Natural killer cell (primary cell): ENCODE measurements around the gene OSBP2. TPM values are rescaled to one million over a fixed set of nuclear protein-coding genes. Genes with fewer than 3 reads are reported as not detected.
"Not testable (repeated sequence)": the region's sequence is repeated elsewhere in the genome, so short reads cannot be mapped to it uniquely, and the experiment has no call there.

Experiments
- ATAC-seq, 3 donors: fragments of 150-1000 bp in 2 of 3; fragments of 200-7000 bp in 1 of 3; cut with Tn5 transposase; 1 replicate in 1 of 3; 2 replicates in 2 of 3; pipeline ENCODE4 v1.10.0; 2021; ENCODE audit warnings: mild to moderate bottlenecking in 2 of 3, moderate library complexity in 2 of 3
- DNase-seq, 2 donors: peaks; one replicate each; pipeline versions ENCODE4 v3.0.0 to v3.0.0-alpha.2; 2013 to 2021; ENCODE audit warnings: mixed read lengths in 1 of 2
- H3K27ac ChIP-seq: one replicate; pipeline ENCODE4 v1.5.1; 2013; ENCODE audit warnings: mild to moderate bottlenecking, low read length
- H3K27me3 ChIP-seq: one replicate; pipeline ENCODE4 v1.6.1; 2013; ENCODE audit warnings: low read length; ENCODE audit not compliant: control insufficient read depth, insufficient read depth
- H3K36me3 ChIP-seq: one replicate; pipeline ENCODE4 v1.6.1; 2013; ENCODE audit warnings: low read length; ENCODE audit not compliant: control insufficient read depth, insufficient read depth
- H3K4me1 ChIP-seq: one replicate; pipeline ENCODE4 v1.6.1; 2013; ENCODE audit warnings: low read length; ENCODE audit not compliant: control insufficient read depth, insufficient read depth
- H3K4me3 ChIP-seq: one replicate; pipeline ENCODE4 v1.5.1; 2013; ENCODE audit warnings: low read length
- H3K9me3 ChIP-seq: one replicate; pipeline ENCODE4 v1.6.1; 2013; ENCODE audit warnings: low read length; ENCODE audit not compliant: control insufficient read depth, insufficient read depth
- H3K27ac Mint-ChIP-seq, 2 donors: one replicate each; pipeline ENCODE4 v1.8.0; 2022; ENCODE audit warnings: mild to moderate bottlenecking in 2 of 2, mixed read lengths in 2 of 2, moderate library complexity in 1 of 2
- H3K27me3 Mint-ChIP-seq, 2 donors: one replicate each; pipeline ENCODE4 v1.8.0; 2022; ENCODE audit warnings: low read depth in 2 of 2, mixed read lengths in 2 of 2
- H3K36me3 Mint-ChIP-seq: one replicate; pipeline ENCODE4 v1.8.0; 2022; ENCODE audit warnings: mixed read lengths
- H3K4me1 Mint-ChIP-seq, 2 donors: one replicate each; pipeline ENCODE4 v1.8.0; 2022; ENCODE audit warnings: mixed read lengths in 2 of 2
- H3K4me3 Mint-ChIP-seq: one replicate; pipeline ENCODE4 v1.8.0; 2022; ENCODE audit warnings: mild to moderate bottlenecking, moderate library complexity, mixed read lengths
- H3K9me3 Mint-ChIP-seq, 2 donors: one replicate each; pipeline ENCODE4 v1.8.0; 2022; ENCODE audit warnings: mixed read lengths in 2 of 2
- CTCF ChIP-seq: fragments of 200-600 bp; IDR thresholded peaks from one replicate; pipeline ENCODE4 v1.8.0; 2022; ENCODE audit warnings: antibody characterized with exemption
- WGBS: methylation state at CpG from one replicate; pipeline ENCODE4 v1.1.7; 2013; ENCODE audit warnings: missing lambda C conversion rate; ENCODE audit not compliant: insufficient coverage; 5-methylcytosine and 5-hydroxymethylcytosine counted together
- intact Hi-C: fragments of 100-400 bp; cut with micrococcal nuclease; formaldehyde crosslinking; loops from one replicate; pipeline ENCODE4 v1.14.2; 2022
- total RNA-seq, 4 donors: library from RNA; stranded (reverse); fragments of 120-200 nt in 1 of 4; gene quantifications; one replicate each; pipeline versions ENCODE4 v1.2.3 to v1.2.4, GENCODE V29; 2013 to 2022

The OSBP2 gene
- total RNA-seq, 3 donors from 2014 or later (not counting 1 experiment from before 2014, with no cell fraction given), result 0.65 to 1.2 (median 0.79) TPM

- intact Hi-C loops, result no loop called here
- H3K4me3 Mint-ChIP-seq, result no peak overlapping the region
- Histone ChIP-seq H3K4me3 (no peak overlapping the region), H3K36me3 (no peaks in the 10 kb centered on the region), H3K4me1 (peaks cover 3% of the 10 kb centered on the region), H3K27ac (no peak overlapping the region), H3K9me3 (no peaks in the 10 kb centered on the region), H3K27me3 (no peaks in the 10 kb centered on the region)
- H3K36me3 Mint-ChIP-seq, result no peaks in the 10 kb centered on the region
- H3K4me1 Mint-ChIP-seq, result peaks cover 7% of the 10 kb centered on the region in 2 donors
- H3K27me3 Mint-ChIP-seq, result peaks cover 11 to 23% of the 10 kb centered on the region in 2 donors
- H3K9me3 Mint-ChIP-seq, result no peaks in the 10 kb centered on the region
- no peak overlapping the region for H3K27ac Mint-ChIP-seq
- ATAC-seq, result no peak
- 70% methylated on average over 4 of the region's 4 CpGs for WGBS
- no peak for TF ChIP-seq CTCF
- no peak for DNase-seq
Observed at GRCh38 chr22:30673136-30673535, 21.5 kb upstream of the OSBP2 start.

GRCh38 chr22:30674482-30674881 is 20.2 kb upstream of the OSBP2 start:
- Histone ChIP-seq H3K27me3 (no peaks in the 10 kb centered on the region), H3K36me3 (no peaks in the 10 kb centered on the region), H3K27ac (no peak overlapping the region), H3K9me3 (no peaks in the 10 kb centered on the region), H3K4me3 (no peak overlapping the region), H3K4me1 (no peaks in the 10 kb centered on the region)
- Mint-ChIP-seq H3K36me3 (no peaks in the 10 kb centered on the region), H3K9me3 (no peaks in the 10 kb centered on the region), H3K27me3 (peaks cover 16 to 32% of the 10 kb centered on the region in 2 donors), H3K27ac (no peak overlapping the region), H3K4me3 (no peak overlapping the region), H3K4me1 (no peaks in the 10 kb centered on the region)
- intact Hi-C loops, result no loop called here
- no peak for TF ChIP-seq CTCF
- 85% methylated on average over 6 of the region's 6 CpGs for WGBS
- DNase-seq (no peak), ATAC-seq (no peak)

GRCh38 chr22:30675436-30675835 is 19.2 kb upstream of the OSBP2 start:
- Histone ChIP-seq H3K27ac (no peak overlapping the region), H3K9me3 (no peaks in the 10 kb centered on the region), H3K4me1 (no peaks in the 10 kb centered on the region), H3K4me3 (no peak overlapping the region), H3K27me3 (no peaks in the 10 kb centered on the region), H3K36me3 (no peaks in the 10 kb centered on the region)
- no peak for DNase-seq
- Mint-ChIP-seq H3K36me3 (no peaks in the 10 kb centered on the region), H3K9me3 (no peaks in the 10 kb centered on the region), H3K27me3 (peaks cover 18 to 33% of the 10 kb centered on the region in 2 donors), H3K27ac (no peak overlapping the region), H3K4me3 (no peak overlapping the region), H3K4me1 (no peaks in the 10 kb centered on the region)
- intact Hi-C loops, result no loop called here
- no peak for TF ChIP-seq CTCF
- WGBS, result 93% methylated on average over 8 of the region's 9 CpGs
- no peak for ATAC-seq

GRCh38 chr22:30676565-30676964 is 18.1 kb upstream of the OSBP2 start:
- ATAC-seq, H3K4me3 Mint-ChIP-seq, H3K9me3 ChIP-seq, H3K4me1 ChIP-seq, H3K36me3 ChIP-seq, H3K4me1 Mint-ChIP-seq, intact Hi-C loops, DNase-seq, H3K36me3 Mint-ChIP-seq, H3K9me3 Mint-ChIP-seq, H3K27me3 ChIP-seq, H3K27ac ChIP-seq, H3K27ac Mint-ChIP-seq, H3K4me3 ChIP-seq: not testable (repeated sequence)
- H3K27me3 Mint-ChIP-seq, result peaks cover 18 to 33% of the 10 kb centered on the region in 2 donors
- WGBS, result 96% methylated on average over 3 of the region's 3 CpGs

GRCh38 chr22:30679895-30680690 is 14.6 kb upstream of the OSBP2 start:
- H3K27ac Mint-ChIP-seq, intact Hi-C loops, H3K4me3 ChIP-seq, H3K36me3 ChIP-seq, DNase-seq, H3K27ac ChIP-seq, H3K36me3 Mint-ChIP-seq, ATAC-seq, H3K27me3 ChIP-seq, H3K9me3 ChIP-seq, H3K4me3 Mint-ChIP-seq, H3K4me1 ChIP-seq, H3K4me1 Mint-ChIP-seq, H3K9me3 Mint-ChIP-seq: not testable (repeated sequence)
- H3K27me3 Mint-ChIP-seq, result peaks cover 18 to 33% of the 10 kb centered on the region in 2 donors
- WGBS, result 88% methylated on average over 12 of the region's 12 CpGs
